Measurements from ENCODE around the gene SMPDL3A.

The SMPDL3A gene

DNA sequence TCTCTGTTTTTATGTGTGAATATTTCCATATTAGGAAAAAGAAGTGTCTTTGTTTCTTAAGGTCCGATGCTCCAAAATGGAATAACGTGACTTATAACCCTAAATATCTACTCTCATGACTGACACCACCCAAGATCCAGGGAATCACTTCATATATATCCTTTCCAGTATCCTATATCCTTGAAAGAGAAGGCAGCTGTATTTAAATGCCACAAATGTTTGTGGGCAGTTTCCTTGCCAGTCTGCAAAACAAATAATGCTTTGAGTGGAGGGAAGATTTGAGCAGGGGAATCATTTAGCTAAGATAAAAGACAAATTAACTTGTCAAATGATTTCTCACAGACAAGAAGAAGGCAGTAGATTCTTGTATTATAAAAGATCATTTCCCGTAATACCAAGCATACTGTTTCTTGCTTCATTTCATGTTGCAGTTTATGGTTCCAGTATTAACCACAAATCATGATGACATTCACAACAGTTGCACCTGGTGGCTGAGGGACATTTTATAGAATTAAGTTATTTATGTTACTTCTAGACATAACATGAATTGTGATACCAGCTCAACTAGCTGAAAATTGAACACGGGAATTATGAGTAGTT is 39.5 kb upstream of the SMPDL3A start:
- no peak overlapping the region for H3K4me3 ChIP-seq (ENCODE audit: control insufficient read depth, low read depth, low read length)
- TF ChIP-seq, protein P1, sequence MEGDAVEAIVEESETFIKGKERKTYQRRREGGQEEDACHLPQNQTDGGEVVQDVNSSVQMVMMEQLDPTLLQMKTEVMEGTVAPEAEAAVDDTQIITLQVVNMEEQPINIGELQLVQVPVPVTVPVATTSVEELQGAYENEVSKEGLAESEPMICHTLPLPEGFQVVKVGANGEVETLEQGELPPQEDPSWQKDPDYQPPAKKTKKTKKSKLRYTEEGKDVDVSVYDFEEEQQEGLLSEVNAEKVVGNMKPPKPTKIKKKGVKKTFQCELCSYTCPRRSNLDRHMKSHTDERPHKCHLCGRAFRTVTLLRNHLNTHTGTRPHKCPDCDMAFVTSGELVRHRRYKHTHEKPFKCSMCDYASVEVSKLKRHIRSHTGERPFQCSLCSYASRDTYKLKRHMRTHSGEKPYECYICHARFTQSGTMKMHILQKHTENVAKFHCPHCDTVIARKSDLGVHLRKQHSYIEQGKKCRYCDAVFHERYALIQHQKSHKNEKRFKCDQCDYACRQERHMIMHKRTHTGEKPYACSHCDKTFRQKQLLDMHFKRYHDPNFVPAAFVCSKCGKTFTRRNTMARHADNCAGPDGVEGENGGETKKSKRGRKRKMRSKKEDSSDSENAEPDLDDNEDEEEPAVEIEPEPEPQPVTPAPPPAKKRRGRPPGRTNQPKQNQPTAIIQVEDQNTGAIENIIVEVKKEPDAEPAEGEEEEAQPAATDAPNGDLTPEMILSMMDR (conservative IDR thresholded peaks at IDR 0.05; ENCODE audit: control insufficient read depth, insufficient read depth, low read depth, low read length): no peak
- DNase-seq (ENCODE audit: low read depth): no peak

DNA sequence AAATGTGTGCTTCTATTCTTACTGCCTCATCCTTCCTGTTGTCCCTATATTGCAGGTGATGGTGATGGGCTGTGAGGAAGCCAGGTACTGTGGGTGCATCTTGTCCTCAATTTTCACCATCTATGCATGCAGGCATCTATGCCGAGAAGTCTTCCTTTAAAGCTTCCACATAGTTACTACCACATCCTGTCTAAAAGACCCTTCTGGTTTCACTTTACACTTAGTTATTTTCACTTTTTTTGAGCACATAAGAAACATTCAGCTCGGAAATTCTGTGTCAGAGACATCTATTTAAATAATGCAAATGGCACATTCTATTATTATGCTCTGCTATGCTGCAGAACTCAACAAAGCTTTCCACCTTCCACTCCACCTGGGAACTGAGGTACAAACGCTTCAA is 37.7 kb upstream of the SMPDL3A start:
- DNase-seq (ENCODE audit: low read depth): no peak
- TF ChIP-seq, protein P1 (conservative IDR thresholded peaks at IDR 0.05; ENCODE audit: control insufficient read depth, insufficient read depth, low read depth, low read length): no peak
- H3K4me3 ChIP-seq (ENCODE audit: control insufficient read depth, low read depth, low read length): no peak overlapping the region

DNA sequence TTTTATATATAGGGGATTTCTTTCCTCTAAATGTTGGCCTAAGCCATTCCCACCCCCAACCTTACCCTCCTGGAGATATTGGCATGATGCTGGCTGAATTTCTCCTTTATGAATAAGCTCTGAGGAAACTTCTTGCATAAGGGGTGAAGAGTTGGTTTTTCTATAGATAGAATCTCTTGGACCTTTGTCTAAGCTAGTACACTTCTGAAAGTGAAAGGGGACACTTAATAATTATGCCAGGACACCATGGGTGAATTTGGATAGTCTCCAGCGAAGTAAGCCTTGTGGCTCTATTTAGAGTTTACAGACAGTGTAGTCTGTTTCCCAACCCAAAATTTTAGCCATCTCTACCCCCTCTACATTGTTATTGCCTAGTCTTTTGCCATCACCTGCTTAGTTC is 36.6 kb upstream of the SMPDL3A start:
- TF ChIP-seq, protein P1 (conservative IDR thresholded peaks at IDR 0.05; ENCODE audit: control insufficient read depth, insufficient read depth, low read depth, low read length): no peak
- H3K4me3 ChIP-seq (ENCODE audit: control insufficient read depth, low read depth, low read length): no peak overlapping the region
- DNase-seq (ENCODE audit: low read depth): no peak

DNA sequence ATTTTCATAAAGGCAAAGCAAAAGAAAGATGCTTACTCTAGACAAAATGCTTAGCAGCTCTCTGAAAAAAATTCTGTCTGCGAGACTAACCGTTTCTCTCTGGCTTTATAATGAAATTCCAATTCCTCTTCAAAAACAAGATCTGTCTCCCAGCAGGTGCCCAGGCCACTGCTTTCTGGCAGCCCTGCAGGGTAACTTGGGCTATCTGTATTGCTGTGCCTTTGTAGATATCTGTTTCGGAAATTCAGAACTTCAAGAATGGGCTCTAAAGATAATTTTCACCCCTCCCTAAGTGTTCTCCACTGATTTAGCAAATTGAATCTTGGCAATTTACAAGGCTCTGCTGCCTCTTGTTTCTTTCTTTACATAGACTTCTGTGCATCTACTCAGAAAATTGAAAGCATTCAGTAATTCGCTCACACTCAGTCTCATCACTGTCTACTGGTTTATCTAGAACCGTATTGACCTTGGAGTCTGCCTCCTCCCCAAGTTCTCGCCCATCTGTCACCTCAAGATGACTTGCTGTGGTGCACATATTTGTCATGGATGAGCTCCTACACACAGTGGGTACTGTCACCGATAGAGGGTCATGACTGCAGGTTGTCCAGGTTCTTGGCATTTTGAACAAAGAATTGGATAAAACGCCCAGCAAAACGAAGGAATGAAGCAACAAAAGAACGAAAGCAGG is 35.9 kb upstream of the SMPDL3A start:
- DNase-seq (ENCODE audit: low read depth): no peak
- H3K4me3 ChIP-seq (ENCODE audit: control insufficient read depth, low read depth, low read length): no peak overlapping the region
- TF ChIP-seq, protein P1 (conservative IDR thresholded peaks at IDR 0.05; ENCODE audit: control insufficient read depth, insufficient read depth, low read depth, low read length): no peak

DNA sequence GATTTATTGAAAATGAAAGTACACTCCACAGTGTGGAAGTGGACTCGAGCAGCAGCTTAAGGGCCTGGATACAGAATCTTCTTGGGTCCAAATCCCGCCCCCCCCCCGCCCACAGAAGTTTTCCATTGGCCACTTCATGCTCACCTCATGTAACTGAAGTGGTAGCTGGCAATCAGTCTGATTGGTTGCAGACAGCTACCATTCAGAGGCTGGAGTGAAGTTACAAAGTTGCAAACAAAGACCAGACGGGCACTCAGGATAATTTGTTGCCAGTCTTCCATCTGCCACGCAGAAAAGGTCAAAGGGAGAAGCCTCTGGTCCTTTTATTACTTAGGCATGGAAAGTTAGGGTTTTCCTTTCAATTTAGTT is 35.4 kb upstream of the SMPDL3A start:
- H3K4me3 ChIP-seq (ENCODE audit: control insufficient read depth, low read depth, low read length): no peak overlapping the region
- DNase-seq (ENCODE audit: low read depth): peak; percentile 26
- TF ChIP-seq, protein P1 (conservative IDR thresholded peaks at IDR 0.05; ENCODE audit: control insufficient read depth, insufficient read depth, low read depth, low read length): no peak

DNA sequence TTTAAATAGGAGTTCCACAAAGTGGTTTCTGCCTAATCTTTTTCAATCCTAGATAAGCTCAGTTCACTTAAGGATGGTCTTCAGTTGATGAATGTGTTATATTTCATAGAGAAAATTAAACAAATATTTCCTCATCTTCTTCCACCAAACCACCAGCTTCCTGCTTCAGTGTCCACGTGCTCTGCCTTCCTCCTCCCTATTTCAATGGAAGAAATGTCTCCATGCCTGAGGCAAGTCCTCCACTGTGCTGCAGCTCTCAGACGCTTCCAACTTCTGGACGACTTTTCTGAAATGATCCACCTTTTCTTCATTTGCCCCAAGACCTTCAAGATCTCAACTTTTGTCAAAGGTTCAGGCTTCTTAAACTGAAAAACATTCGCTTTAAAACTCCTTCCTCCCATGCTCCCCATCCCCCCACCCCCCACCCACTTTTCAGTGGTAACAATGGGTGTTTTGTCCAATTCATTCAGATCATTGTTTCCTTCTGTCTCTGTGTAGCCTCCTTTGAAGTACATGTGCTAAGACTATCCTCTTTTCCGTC is 34.8 kb upstream of the SMPDL3A start:
- DNase-seq (ENCODE audit: low read depth): no peak
- TF ChIP-seq, protein P1 (conservative IDR thresholded peaks at IDR 0.05; ENCODE audit: control insufficient read depth, insufficient read depth, low read depth, low read length): no peak
- no peak overlapping the region for H3K4me3 ChIP-seq (ENCODE audit: control insufficient read depth, low read depth, low read length)
